OCI-LY3 (cell line): ENCODE results near the gene BTBD9.

Source experiments
- H2AFZ ChIP-seq: fragments of 200-600, 300-600 bp; shearing (Covaris generic); 2 replicates; pipeline ENCODE4 v1.6.0; 2014; ENCODE audit warnings: antibody characterized with exemption, low read depth, low read length
- H3K27ac ChIP-seq: fragments of 200-600, 300-600 bp; sonication (generic); 2 replicates; pipeline ENCODE4 v1.5.1; 2014; ENCODE audit warnings: mild to moderate bottlenecking, low read length, moderate library complexity, mixed read lengths
- H3K27me3 ChIP-seq: fragments of 200-600, 300-600 bp; sonication (generic); 2 replicates; pipeline ENCODE4 v1.6.1; 2014; ENCODE audit warnings: low read depth, low read length, mixed read lengths
- H3K36me3 ChIP-seq: fragments of 200-600, 300-600 bp; sonication (generic); replicated peaks from 2 replicates; pipeline ENCODE3; 2014; ENCODE audit warnings: low read depth, low read length, mixed read lengths
- H3K4me1 ChIP-seq: fragments of 300-600, 200-600 bp; sonication (generic); 2 replicates; pipeline ENCODE4 v1.6.1; 2014; ENCODE audit warnings: low read length, mixed read lengths
- H3K4me2 ChIP-seq: fragments of 200-600, 300-600 bp; sonication (generic); 2 replicates; pipeline ENCODE4 v1.6.1; 2014; ENCODE audit warnings: low read length, mixed read lengths
- H3K4me3 ChIP-seq: fragments of 300-600, 200-600 bp; sonication (generic); 2 replicates; pipeline ENCODE4 v1.5.1; 2014; ENCODE audit warnings: antibody characterized with exemption, mild to moderate bottlenecking, low read length, moderate library complexity
- H3K79me2 ChIP-seq: fragments of 300-600, 200-600 bp; shearing (Covaris generic); 2 replicates; pipeline ENCODE4 v1.6.1; 2014; ENCODE audit warnings: mild to moderate bottlenecking, low read length, mixed read lengths
- H3K9ac ChIP-seq: fragments of 300-600, 200-600 bp; shearing (Covaris generic); 2 replicates; pipeline ENCODE4 v1.6.0; 2014; ENCODE audit warnings: mild to moderate bottlenecking, low read length, moderate library complexity
- H3K9me3 ChIP-seq: fragments of 200-600, 300-600 bp; shearing (Covaris generic); 2 replicates; pipeline ENCODE4 v1.6.1; 2014; ENCODE audit warnings: low read length, mixed read lengths; ENCODE audit not compliant: insufficient read depth
- H4K20me1 ChIP-seq: fragments of 200-600, 300-600 bp; sonication (generic); 2 replicates; pipeline ENCODE4 v1.6.1; 2016; ENCODE audit warnings: low read length, mixed read lengths; ENCODE audit not compliant: insufficient read depth
- CTCF ChIP-seq: fragments of 200-600, 300-600 bp; sonication (generic); IDR thresholded peaks from 2 replicates; pipeline ENCODE4 v1.5.1; 2014; ENCODE audit warnings: antibody characterized with exemption, low read length, low read depth
- EZH2phosphoT487 ChIP-seq: fragments of 200-600 bp; shearing (Covaris generic); IDR thresholded peaks from 2 replicates; pipeline ENCODE4 v1.6.1; 2018; ENCODE audit warnings: antibody characterized with exemption, mixed run types, low read depth

The BTBD9 gene

DNA sequence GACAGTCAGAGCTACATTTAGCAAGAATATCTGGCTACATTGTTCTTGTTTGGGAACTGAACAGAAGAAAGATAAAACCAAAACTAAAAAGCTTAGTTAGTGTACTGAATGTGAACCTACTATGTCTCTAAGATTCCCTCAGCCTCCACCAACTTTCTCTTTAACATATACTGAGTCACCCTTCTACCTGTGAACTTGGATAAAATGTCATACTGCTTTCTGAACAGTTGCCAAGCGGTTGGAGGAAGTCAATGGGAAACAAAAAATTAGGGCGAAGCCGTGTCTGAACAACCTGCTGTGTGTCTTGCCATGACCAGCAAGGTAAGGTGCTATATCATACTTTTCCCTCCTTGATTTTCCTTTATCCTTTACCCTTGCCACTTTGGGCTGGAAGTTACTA is 243.5 kb downstream of the BTBD9 start:
- H3K4me1 ChIP-seq, result no peaks in the 10 kb centered on the region
- no peaks in the 10 kb centered on the region for H3K36me3 ChIP-seq
- TF ChIP-seq CTCF, result no peak
- TF ChIP-seq EZH2phosphoT487, result no peak
- no peaks in the 10 kb centered on the region for H3K9me3 ChIP-seq
- no peak overlapping the region for H2AFZ ChIP-seq
- no peaks in the 10 kb centered on the region for H3K79me2 ChIP-seq
- no peak overlapping the region for H3K4me3 ChIP-seq
- H3K27me3 ChIP-seq, result no peaks in the 10 kb centered on the region
- no peak overlapping the region for H3K27ac ChIP-seq
- H3K4me2 ChIP-seq, result no peak overlapping the region
- H3K9ac ChIP-seq, result no peak overlapping the region
- no peaks in the 10 kb centered on the region for H4K20me1 ChIP-seq

GRCh38 chr6:38393986-38394385 is 245.7 kb downstream of the BTBD9 start:
- Histone ChIP-seq H3K36me3 (no peaks in the 10 kb centered on the region), H3K27ac (no peak overlapping the region), H3K9ac (no peak overlapping the region), H3K79me2 (no peaks in the 10 kb centered on the region), H3K4me2 (no peak overlapping the region), H3K9me3 (no peaks in the 10 kb centered on the region), H2AFZ (no peak overlapping the region), H3K4me3 (no peak overlapping the region), H3K4me1 (peaks cover 3% of the 10 kb centered on the region; the same call in 1 of the 2 replicates), H4K20me1 (no peaks in the 10 kb centered on the region), H3K27me3 (no peaks in the 10 kb centered on the region)
- TF ChIP-seq EZH2phosphoT487 (no peak), CTCF (no peak)

DNA sequence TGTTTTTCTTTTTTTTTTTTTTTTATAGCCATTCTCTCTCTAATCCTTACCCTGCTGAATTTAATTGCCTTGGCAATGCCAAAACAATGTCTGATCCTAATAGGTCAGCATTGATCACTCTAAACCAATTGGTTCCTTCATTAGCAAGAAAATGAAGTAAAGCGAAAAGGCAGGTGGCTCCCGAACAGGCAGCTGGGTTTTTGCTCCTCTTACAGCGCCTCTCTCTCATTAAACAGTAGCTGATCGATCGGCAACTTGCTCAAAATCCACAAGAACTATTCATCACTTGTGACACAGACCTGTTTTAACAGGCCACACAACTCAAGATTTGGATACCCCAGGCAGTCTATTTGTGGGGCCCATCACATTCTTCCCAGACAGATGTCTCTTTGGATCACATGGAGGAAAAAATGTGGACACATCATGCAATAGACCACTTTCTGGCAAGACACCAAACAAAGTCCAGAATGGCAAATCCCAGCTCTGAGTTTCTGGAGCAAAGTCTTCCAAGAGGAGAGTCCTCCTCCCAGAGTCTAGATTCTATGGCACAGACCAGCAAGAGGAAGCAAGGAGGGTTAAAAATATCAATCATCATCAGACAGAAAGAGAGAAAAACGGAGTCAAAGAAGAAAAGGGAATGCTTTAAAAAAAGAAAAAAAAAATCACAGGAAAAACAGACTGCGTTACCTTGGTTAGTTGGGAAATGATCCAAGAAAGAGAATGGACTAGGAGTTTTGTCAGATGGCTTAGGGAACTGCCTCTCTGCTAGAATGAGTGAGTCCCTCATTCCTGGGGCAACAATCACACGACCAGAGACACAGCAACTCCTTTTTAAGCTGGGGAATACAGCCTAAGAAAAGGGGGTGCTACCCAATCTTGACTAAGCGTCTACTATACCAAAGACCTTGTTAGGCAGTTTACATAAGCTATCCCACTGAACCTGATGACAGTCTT is 247.8 kb downstream of the BTBD9 start:
- no peak overlapping the region for H2AFZ ChIP-seq
- H3K27ac ChIP-seq, result no peak overlapping the region
- H3K27me3 ChIP-seq, result no peaks in the 10 kb centered on the region
- H3K79me2 ChIP-seq, result no peaks in the 10 kb centered on the region
- no peak overlapping the region for H3K9ac ChIP-seq
- H3K9me3 ChIP-seq, result no peaks in the 10 kb centered on the region
- peaks cover 3% of the 10 kb centered on the region; the same call in 1 of the 2 replicates for H3K4me1 ChIP-seq
- no peak overlapping the region for H3K4me2 ChIP-seq
- H3K36me3 ChIP-seq, result no peaks in the 10 kb centered on the region
- no peak for TF ChIP-seq CTCF
- no peak for TF ChIP-seq EZH2phosphoT487
- H3K4me3 ChIP-seq, result no peak overlapping the region
- no peaks in the 10 kb centered on the region for H4K20me1 ChIP-seq

DNA sequence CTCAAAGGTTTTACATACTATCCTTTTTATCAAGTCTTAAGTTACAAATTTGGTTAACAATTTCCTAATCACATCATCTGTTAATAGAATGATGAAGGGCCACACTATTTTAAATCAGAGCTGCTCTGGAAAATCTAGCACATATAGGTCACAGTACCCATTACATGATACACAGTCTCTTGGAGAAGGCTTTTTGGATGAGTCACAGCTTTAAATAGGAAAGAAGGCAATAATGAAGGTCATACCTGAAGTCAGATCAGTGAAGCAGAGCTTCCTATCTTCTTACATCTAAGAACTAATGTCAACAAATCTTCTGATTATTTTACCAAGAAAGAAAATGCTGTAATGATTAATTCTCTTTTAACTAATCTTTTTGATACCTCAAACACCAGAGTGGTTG is 248.5 kb downstream of the BTBD9 start:
- no peaks in the 10 kb centered on the region for H3K36me3 ChIP-seq
- no peak overlapping the region for H3K4me3 ChIP-seq
- no peaks in the 10 kb centered on the region for H4K20me1 ChIP-seq
- H3K27me3 ChIP-seq, result no peaks in the 10 kb centered on the region
- no peak overlapping the region for H3K9ac ChIP-seq
- H2AFZ ChIP-seq, result no peak overlapping the region
- H3K79me2 ChIP-seq, result no peaks in the 10 kb centered on the region
- no peak overlapping the region for H3K27ac ChIP-seq
- H3K9me3 ChIP-seq, result no peaks in the 10 kb centered on the region
- peaks cover 3% of the 10 kb centered on the region; the same call in 1 of the 2 replicates for H3K4me1 ChIP-seq
- TF ChIP-seq CTCF (no peak), EZH2phosphoT487 (no peak)
- no peak overlapping the region for H3K4me2 ChIP-seq
